ENCODE measurements around the gene SCD. TPM values are rescaled to one million over a fixed set of nuclear protein-coding genes. Genes with fewer than 3 reads are reported as not detected.
"Not testable (repeated sequence)": the region's sequence is repeated elsewhere in the genome, so short reads cannot be mapped to it uniquely, and the experiment has no call there.

Gene SCD
- total RNA-seq, 1 donor: 1.9 TPM

GRCh38 chr10:100364735-100365391 is 17.8 kb downstream of the SCD start:
- H3K4me1 ChIP-seq (ENCODE audit: insufficient read depth, low read length): peaks cover 1% of the 10 kb centered on the region

GRCh38 chr10:100368721-100369120 is 21.7 kb downstream of the SCD start:
- Histone ChIP-seq H3K4me1 (ENCODE audit: insufficient read depth, low read length) (peaks cover 39% of the 10 kb centered on the region), H3K4me3 (ENCODE audit: low read length) (no peak overlapping the region), H3K27me3 (ENCODE audit: insufficient read depth, low read length) (no peaks in the 10 kb centered on the region), H3K9me3 (ENCODE audit: low read depth, low read length) (no peaks in the 10 kb centered on the region)

More at GRCh38 chr10:100364735-100365391, 17.8 kb downstream of the SCD start:
- no peaks in the 10 kb centered on the region for H3K9me3 ChIP-seq (ENCODE audit: low read depth, low read length)
- no peak overlapping the region for H3K4me3 ChIP-seq (ENCODE audit: low read length)
- H3K27me3 ChIP-seq (ENCODE audit: insufficient read depth, low read length): no peaks in the 10 kb centered on the region

GRCh38 chr10:100370714-100371481 is 23.9 kb downstream of the SCD start:
- Histone ChIP-seq H3K9me3 (ENCODE audit: low read depth, low read length) (no peaks in the 10 kb centered on the region), H3K27me3 (ENCODE audit: insufficient read depth, low read length) (no peaks in the 10 kb centered on the region), H3K4me1 (ENCODE audit: insufficient read depth, low read length) (peaks cover 49% of the 10 kb centered on the region), H3K4me3 (ENCODE audit: low read length) (no peak overlapping the region)

GRCh38 chr10:100371482-100372027 is 24.5 kb downstream of the SCD start:
- H3K4me3 ChIP-seq (ENCODE audit: low read length): no peak overlapping the region
- H3K4me1 ChIP-seq (ENCODE audit: insufficient read depth, low read length): peaks cover 49% of the 10 kb centered on the region
- H3K27me3 ChIP-seq (ENCODE audit: insufficient read depth, low read length): no peaks in the 10 kb centered on the region
- H3K9me3 ChIP-seq (ENCODE audit: low read depth, low read length): no peaks in the 10 kb centered on the region

GRCh38 chr10:100372415-100373297 is 25.6 kb downstream of the SCD start:
- Histone ChIP-seq H3K27me3 (ENCODE audit: insufficient read depth, low read length) (no peaks in the 10 kb centered on the region), H3K4me3 (ENCODE audit: low read length) (peak overlapping the region; percentile 55), H3K9me3 (ENCODE audit: low read depth, low read length) (no peaks in the 10 kb centered on the region), H3K4me1 (ENCODE audit: insufficient read depth, low read length) (peaks cover 49% of the 10 kb centered on the region)

GRCh38 chr10:100373298-100374199 is 26.5 kb downstream of the SCD start:
- H3K4me1 ChIP-seq (ENCODE audit: insufficient read depth, low read length): peaks cover 49% of the 10 kb centered on the region
- H3K9me3 ChIP-seq (ENCODE audit: low read depth, low read length): no peaks in the 10 kb centered on the region
- H3K27me3 ChIP-seq (ENCODE audit: insufficient read depth, low read length): no peaks in the 10 kb centered on the region
- H3K4me3 ChIP-seq (ENCODE audit: low read length): peak overlapping the region; percentile 55

- Histone ChIP-seq H3K4me3 (ENCODE audit: low read length) (peak overlapping the region; percentile 55), H3K27me3 (ENCODE audit: insufficient read depth, low read length) (no peaks in the 10 kb centered on the region), H3K4me1 (ENCODE audit: insufficient read depth, low read length) (peaks cover 49% of the 10 kb centered on the region)
Observed at GRCh38 chr10:100374200-100374655, 27.2 kb downstream of the SCD start.

GRCh38 chr10:100374677-100375353 is 27.8 kb downstream of the SCD start:
- H3K4me3 ChIP-seq (ENCODE audit: low read length); H3K9me3 ChIP-seq (ENCODE audit: low read depth, low read length); H3K27me3 ChIP-seq (ENCODE audit: insufficient read depth, low read length): not testable (repeated sequence)
- H3K4me1 ChIP-seq (ENCODE audit: insufficient read depth, low read length): peaks cover 49% of the 10 kb centered on the region

More at GRCh38 chr10:100374200-100374655, 27.2 kb downstream of the SCD start:
- H3K9me3 ChIP-seq (ENCODE audit: low read depth, low read length): no peaks in the 10 kb centered on the region

GRCh38 chr10:100376656-100377055 is 29.6 kb downstream of the SCD start:
- H3K4me3 ChIP-seq (ENCODE audit: low read length); H3K9me3 ChIP-seq (ENCODE audit: low read depth, low read length); H3K27me3 ChIP-seq (ENCODE audit: insufficient read depth, low read length): not testable (repeated sequence)
- peaks cover 34% of the 10 kb centered on the region for H3K4me1 ChIP-seq (ENCODE audit: insufficient read depth, low read length)

GRCh38 chr10:100377830-100378229 is 30.8 kb downstream of the SCD start:
- Histone ChIP-seq H3K4me1 (ENCODE audit: insufficient read depth, low read length) (peaks cover 22% of the 10 kb centered on the region), H3K4me3 (ENCODE audit: low read length) (no peak overlapping the region), H3K9me3 (ENCODE audit: low read depth, low read length) (no peaks in the 10 kb centered on the region), H3K27me3 (ENCODE audit: insufficient read depth, low read length) (no peaks in the 10 kb centered on the region)

GRCh38 chr10:100380400-100380799 is 33.4 kb downstream of the SCD start:
- no peaks in the 10 kb centered on the region for H3K9me3 ChIP-seq (ENCODE audit: low read depth, low read length)
- no peaks in the 10 kb centered on the region for H3K27me3 ChIP-seq (ENCODE audit: insufficient read depth, low read length)
- H3K4me1 ChIP-seq (ENCODE audit: insufficient read depth, low read length): peaks cover 4% of the 10 kb centered on the region
- no peak overlapping the region for H3K4me3 ChIP-seq (ENCODE audit: low read length)

- H3K4me1 ChIP-seq (ENCODE audit: insufficient read depth, low read length): peaks cover 4% of the 10 kb centered on the region
- no peak overlapping the region for H3K4me3 ChIP-seq (ENCODE audit: low read length)
- no peaks in the 10 kb centered on the region for H3K9me3 ChIP-seq (ENCODE audit: low read depth, low read length)
- no peaks in the 10 kb centered on the region for H3K27me3 ChIP-seq (ENCODE audit: insufficient read depth, low read length)
Observed at GRCh38 chr10:100382553-100382952, 35.5 kb downstream of the SCD start.

- peaks cover 4% of the 10 kb centered on the region for H3K4me1 ChIP-seq (ENCODE audit: insufficient read depth, low read length)
- H3K27me3 ChIP-seq (ENCODE audit: insufficient read depth, low read length): no peaks in the 10 kb centered on the region
- no peaks in the 10 kb centered on the region for H3K9me3 ChIP-seq (ENCODE audit: low read depth, low read length)
- H3K4me3 ChIP-seq (ENCODE audit: low read length): no peak overlapping the region
Observed at GRCh38 chr10:100383251-100383650, 36.2 kb downstream of the SCD start.
